22Rv1 (cell line): Measurements from ENCODE around the gene SLC22A7.

Source experiments
- H3K27ac ChIP-seq: fragments of 450-650 bp; 2 replicates; pipeline ENCODE4 v1.5.1; 2017
- ZFX ChIP-seq: fragments of 450-650 bp; IDR thresholded peaks from 2 replicates; pipeline ENCODE4 v1.6.1; 2017; ENCODE audit warnings: antibody characterized with exemption, borderline replicate concordance
- TF ChIP-seq, protein P1 (sequence below): fragments of 450-650 bp; IDR thresholded peaks from 2 replicates; pipeline ENCODE4 v1.5.1; 2017; ENCODE audit warnings: mild to moderate bottlenecking

SLC22A7 gene

DNA sequence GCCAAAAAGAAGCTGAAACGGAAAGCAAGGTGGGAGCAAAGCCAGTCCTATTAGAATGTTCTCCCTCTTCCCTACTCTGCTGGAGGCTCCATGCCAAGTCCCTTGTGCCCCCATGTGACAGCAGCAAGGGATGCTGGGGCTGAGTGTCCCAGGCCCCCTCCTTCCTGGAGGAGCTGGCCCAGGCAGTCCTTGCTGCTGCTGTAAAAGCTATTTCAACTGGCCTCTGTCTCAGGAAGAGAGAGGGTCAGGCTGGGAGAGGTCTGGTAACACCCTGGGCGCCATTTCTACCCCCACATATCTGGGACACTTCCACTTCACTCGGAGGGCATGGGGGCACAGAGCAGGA is 29.7 kb upstream of the SLC22A7 start:
- H3K27ac ChIP-seq, result no peak overlapping the region
- TF ChIP-seq, protein P1, sequence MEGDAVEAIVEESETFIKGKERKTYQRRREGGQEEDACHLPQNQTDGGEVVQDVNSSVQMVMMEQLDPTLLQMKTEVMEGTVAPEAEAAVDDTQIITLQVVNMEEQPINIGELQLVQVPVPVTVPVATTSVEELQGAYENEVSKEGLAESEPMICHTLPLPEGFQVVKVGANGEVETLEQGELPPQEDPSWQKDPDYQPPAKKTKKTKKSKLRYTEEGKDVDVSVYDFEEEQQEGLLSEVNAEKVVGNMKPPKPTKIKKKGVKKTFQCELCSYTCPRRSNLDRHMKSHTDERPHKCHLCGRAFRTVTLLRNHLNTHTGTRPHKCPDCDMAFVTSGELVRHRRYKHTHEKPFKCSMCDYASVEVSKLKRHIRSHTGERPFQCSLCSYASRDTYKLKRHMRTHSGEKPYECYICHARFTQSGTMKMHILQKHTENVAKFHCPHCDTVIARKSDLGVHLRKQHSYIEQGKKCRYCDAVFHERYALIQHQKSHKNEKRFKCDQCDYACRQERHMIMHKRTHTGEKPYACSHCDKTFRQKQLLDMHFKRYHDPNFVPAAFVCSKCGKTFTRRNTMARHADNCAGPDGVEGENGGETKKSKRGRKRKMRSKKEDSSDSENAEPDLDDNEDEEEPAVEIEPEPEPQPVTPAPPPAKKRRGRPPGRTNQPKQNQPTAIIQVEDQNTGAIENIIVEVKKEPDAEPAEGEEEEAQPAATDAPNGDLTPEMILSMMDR, result no peak
- no peak for TF ChIP-seq ZFX

DNA sequence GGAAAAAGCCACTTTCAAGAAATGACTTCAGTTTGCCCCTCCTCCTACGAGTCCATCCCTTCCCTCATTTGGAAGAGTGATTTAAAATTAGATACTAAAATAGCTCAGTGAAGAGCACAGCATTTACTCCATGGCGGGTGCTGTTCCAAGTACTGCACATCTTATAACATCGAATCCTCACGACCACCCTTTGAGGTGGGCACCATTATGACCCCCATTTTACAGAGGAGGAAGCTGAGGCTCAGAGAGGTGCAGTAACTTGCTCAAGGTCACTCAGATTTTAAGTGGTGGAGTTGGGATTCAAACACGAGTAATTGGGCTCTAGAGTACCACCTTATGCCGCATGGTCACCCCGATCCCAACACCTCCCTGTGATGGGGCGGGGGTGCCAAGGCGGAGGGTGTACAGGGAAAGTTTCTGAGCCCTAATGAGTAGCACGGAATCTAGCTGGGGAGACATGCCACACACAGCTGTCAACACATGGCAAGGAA is 29.2 kb upstream of the SLC22A7 start:
- TF ChIP-seq, protein P1, result no peak
- TF ChIP-seq ZFX, result no peak
- H3K27ac ChIP-seq, result no peak overlapping the region

DNA sequence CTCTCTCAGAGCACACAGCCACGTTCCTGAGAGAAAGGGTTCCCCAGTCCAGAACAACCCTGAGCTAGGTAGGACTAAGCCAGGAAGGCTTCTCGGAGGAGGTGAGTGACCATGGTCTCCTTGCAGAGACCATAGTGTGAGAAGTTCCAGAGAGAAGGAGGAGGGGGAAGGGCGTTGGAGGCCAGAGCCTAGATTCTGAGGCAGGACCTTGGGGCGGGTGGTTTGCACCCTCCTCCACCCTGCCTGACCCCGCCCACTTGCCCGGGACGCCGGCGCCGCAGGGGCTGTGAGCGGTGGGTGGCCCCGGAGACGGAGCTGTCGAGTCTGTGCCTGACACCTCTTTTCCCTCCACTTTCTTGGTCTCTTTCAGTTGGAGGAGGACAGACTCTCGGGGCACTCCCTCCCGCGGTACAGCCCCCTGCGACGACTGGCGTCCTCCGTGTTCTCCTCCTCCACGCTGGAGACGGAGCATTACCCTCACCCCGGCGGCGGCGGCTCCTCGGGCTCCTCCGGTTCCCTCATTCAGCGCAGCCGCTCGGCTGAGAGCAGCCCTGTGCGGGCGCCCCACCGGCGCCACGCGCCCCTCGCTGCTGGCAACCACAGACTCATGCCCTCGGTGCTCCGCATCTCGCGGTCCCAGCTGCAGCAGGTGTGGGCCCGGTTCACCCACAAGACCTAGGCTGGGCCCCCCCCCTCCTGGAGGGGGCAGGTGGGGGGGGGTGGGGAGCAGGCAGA is 28.6 kb upstream of the SLC22A7 start:
- peak overlapping the region; percentile 15; the same call in 1 of the 2 replicates for H3K27ac ChIP-seq
- no peak for TF ChIP-seq ZFX
- TF ChIP-seq, protein P1, result no peak

DNA sequence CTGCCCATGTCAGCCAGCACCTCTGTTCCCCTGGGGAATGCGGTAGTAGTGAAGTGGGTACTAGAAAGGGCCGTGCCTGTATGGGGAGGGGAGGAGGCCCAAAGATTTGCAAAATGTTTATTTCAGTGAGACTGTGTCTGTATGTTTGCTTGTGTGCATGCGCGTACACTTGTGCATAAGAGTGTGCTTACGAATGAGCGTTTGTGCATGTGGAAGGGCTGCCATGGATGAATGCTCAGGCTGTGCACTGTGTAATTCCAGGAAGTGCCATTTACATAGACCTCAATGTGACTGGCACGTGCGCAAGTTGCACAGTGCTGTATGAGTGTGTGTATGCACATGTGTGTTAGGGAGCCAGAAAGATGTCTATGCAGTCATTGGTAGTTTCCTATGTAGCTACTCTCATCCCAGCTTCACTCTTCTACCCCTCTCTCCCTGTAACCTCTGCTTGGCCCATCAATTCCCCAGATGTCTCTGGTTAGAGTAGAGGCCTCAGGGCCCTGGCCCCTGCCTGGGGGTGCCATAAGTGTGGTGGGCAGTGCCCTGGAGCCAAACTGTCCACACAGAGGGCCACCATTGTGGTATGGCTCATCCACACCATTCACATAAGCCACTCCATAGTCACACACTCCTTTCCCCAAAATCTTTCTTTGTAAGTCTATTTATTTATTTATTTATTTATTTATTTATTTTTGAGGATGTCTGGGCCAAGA is 26.8 kb upstream of the SLC22A7 start:
- no peak for TF ChIP-seq ZFX
- TF ChIP-seq, protein P1, result no peak
- no peak overlapping the region for H3K27ac ChIP-seq

DNA sequence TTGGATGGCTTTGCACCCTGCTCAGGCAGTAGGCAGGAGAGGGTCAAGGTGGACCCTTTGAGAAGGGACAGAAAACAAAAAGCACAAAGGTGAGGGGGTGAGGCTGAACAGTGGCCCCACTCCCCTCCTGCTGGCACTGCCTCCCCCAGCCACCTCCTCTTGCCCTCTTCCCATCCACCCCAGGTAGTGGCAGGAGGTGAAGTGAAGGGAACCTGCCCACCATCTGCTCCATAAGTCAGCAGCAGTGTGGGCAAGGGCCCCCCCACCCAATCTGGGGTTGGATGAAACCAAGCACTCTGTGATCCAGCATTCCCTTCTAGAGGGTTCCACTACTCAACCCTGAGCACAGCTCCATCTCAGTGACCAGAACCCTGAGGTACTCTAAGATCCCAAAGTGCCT is 26.1 kb upstream of the SLC22A7 start:
- TF ChIP-seq, protein P1, result no peak
- TF ChIP-seq ZFX, result no peak

DNA sequence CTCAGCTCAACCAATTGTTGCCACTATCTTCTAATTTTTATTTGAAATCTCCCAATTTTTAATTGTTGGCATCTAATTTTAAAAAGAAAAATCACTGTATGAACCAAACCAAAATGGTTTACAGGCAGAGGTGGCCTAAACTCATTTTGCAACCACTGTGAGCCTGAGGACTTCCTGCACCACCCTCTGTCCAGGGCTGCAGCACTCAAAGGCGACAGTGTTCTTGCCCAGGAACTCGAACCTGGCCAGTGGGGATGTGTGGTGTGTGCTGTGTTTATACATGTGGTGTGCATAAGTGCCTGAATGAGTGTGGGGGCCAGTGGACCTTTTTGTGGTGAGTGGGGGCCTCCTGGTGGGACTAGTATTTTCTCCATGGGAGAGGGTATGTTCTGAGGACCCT is 24.4 kb upstream of the SLC22A7 start:
- TF ChIP-seq, protein P1, result no peak
- no peak for TF ChIP-seq ZFX
- H3K27ac ChIP-seq, result no peak overlapping the region

More for the DNA sequence above, 26.1 kb upstream of the SLC22A7 start:
- no peak overlapping the region for H3K27ac ChIP-seq
